Measurements from ENCODE around the gene MRGPRX4.

The MRGPRX4 gene

DNA sequence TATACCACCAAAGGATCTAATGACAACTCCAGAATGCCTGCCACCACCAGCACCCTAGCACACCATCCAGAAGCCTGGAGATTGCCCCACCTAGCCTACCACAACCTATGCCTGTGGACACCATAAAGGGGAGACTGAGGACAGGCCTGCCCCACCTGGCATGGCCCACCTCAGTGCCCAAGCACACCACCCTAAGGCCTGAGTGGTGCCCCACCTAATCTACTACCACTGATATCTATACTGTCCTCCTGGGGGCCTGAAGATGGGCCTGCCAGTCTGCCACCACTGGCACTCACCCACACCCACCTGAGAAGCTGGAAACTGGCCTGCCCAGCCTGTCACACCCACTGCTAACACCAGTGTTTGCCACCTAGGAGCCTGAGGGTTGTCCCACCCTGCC lies 32.1 kb downstream of the MRGPRX4 start:
- no peak for DNase-seq (ENCODE audit: insufficient read length, low spot score)
- no peak for FAIRE-seq

GRCh38 chr11:18209058-18209457 lies 36.4 kb downstream of the MRGPRX4 start:
- DNase-seq (ENCODE audit: insufficient read length, low spot score): no peak
- FAIRE-seq: no peak

- DNase-seq (ENCODE audit: insufficient read length, low spot score): no peak
- no peak for FAIRE-seq
Observed at GRCh38 chr11:18221274-18221876, 48.7 kb downstream of the MRGPRX4 start.

DNA sequence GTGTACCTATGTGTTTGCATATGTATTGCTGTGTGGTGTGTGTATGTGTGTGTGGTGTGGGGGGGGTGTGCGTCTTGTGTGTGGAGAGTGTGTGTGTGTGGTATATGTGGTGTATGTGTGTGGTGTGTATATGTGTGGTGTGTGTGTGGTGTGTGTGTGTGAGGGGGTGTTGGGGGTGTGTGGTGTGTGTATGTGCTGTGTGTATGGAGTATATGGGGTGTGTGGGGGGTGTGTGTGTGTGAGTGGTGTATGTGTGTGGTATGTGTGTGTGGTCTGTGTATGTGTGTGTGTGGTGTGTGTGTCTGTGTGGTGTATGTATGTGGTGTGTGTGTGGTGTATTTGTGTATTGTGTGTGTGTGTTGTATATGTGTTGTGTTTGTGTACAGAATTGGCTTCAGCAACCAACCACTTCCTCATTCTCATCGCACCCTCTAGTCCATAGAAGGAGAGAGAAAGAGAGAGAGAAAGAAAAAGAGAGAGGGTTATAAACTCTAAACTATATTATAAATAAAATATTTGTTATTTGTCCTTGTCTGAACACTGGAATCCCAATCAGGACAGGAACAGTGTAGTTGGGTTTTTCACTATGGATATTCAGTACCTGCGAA lies 50.3 kb downstream of the MRGPRX4 start:
- FAIRE-seq (peak; percentile 97), DNase-seq (ENCODE audit: insufficient read length, low spot score) (no peak)

All from HTR-8/SVneo (cell line).